BJ (cell line): ENCODE measurements around the gene C1QTNF5. TPM values are rescaled to one million over a fixed set of nuclear protein-coding genes. Genes with fewer than 3 reads are reported as not detected.

Experiments
- CTCF ChIA-PET: fragments of 350-600 bp; formaldehyde crosslinking; extraction: SDS; loops from one replicate; lab custom pipeline; 2021; ENCODE audit warnings: antibody characterized with exemption, inconsistent platforms; lab: Yijun Ruan, JAX
- POLR2A ChIA-PET: fragments of 300-600 bp; sonication (Branson Sonifier 250); formaldehyde crosslinking; extraction: SDS; loops from one replicate; lab custom pipeline; 2021; ENCODE audit warnings: antibody characterized with exemption; lab: Charles Lee
- DNase-seq: peaks from one replicate; pipeline ENCODE4 v3.0.0-alpha.2; 2011; ENCODE audit warnings: low read depth
- H3K27me3 ChIP-seq: 2 replicates; pipeline ENCODE4 v1.6.0; 2011; ENCODE audit warnings: low read length; ENCODE audit not compliant: control insufficient read depth, insufficient read depth
- H3K36me3 ChIP-seq: 2 replicates; pipeline ENCODE4 v1.5.1; 2011; ENCODE audit warnings: low read length; ENCODE audit not compliant: control insufficient read depth, insufficient read depth
- H3K4me3 ChIP-seq: 2 replicates; pipeline ENCODE4 v1.5.1; 2011; ENCODE audit warnings: low read depth, mild to moderate bottlenecking, control low read depth, low read length
- CTCF ChIP-seq: IDR thresholded peaks from 2 replicates; pipeline ENCODE4 v1.5.1; 2011; ENCODE audit warnings: low read depth, mild to moderate bottlenecking, control low read depth, inconsistent platforms, low read length, moderate library complexity; ENCODE audit not compliant: insufficient read depth
- polyA plus RNA-seq: library from polyadenylated mRNA; depleted of rRNA; stranded (reverse); fragments of >200 nt; gene quantifications from 2 replicates; pipeline ENCODE4 v1.2.3, GENCODE V29; 2011

C1QTNF5 gene
- polyA plus RNA-seq, 1 experiment = 19.4 TPM

GRCh38 chr11:119350302-119350701 lies 9.6 kb upstream of the C1QTNF5 start:
- H3K27me3 ChIP-seq = peaks cover 18% of the 10 kb centered on the region
- no peak for DNase-seq
- H3K4me3 ChIP-seq = no peak overlapping the region
- TF ChIP-seq CTCF = no peak
- CTCF ChIA-PET = interaction anchor here (1.3 to 5.6 kb wide), 3 partner anchors 11 to 120 kb away, joined by 3 to 36 read pairs (median 3); partner anchors contain the start of gene C1QTNF5
- POLR2A ChIA-PET = no interaction called here
- H3K36me3 ChIP-seq = no peaks in the 10 kb centered on the region

- POLR2A ChIA-PET = interaction anchor here (0.7 kb wide), 1 partner anchor 122 kb away, joined by 3 read pairs; no protein-coding TSS in a partner anchor
- Histone ChIP-seq H3K27me3 (peaks cover 20% of the 10 kb centered on the region), H3K4me3 (no peak overlapping the region), H3K36me3 (no peaks in the 10 kb centered on the region)
- CTCF ChIA-PET = interaction anchor here (0.9 to 11.5 kb wide), 7 partner anchors 8 to 132 kb away, joined by 3 to 126 read pairs (median 10); no protein-coding TSS in a partner anchor
- no peak for TF ChIP-seq CTCF
- DNase-seq = no peak
Measured at GRCh38 chr11:119347940-119348605, 7.4 kb upstream of the C1QTNF5 start.

GRCh38 chr11:119347242-119347641 lies 6.6 kb upstream of the C1QTNF5 start:
- ChIA-PET CTCF (interaction anchor here (0.9 to 11.5 kb wide), 7 partner anchors 9 to 133 kb away, joined by 3 to 126 read pairs (median 10); no protein-coding TSS in a partner anchor), POLR2A (no interaction called here)
- DNase-seq = peak; percentile 61
- no peak for TF ChIP-seq CTCF
- H3K36me3 ChIP-seq = no peaks in the 10 kb centered on the region
- H3K4me3 ChIP-seq = no peak overlapping the region
- H3K27me3 ChIP-seq = peaks cover 20% of the 10 kb centered on the region

GRCh38 chr11:119346605-119347004 lies 5.9 kb upstream of the C1QTNF5 start, which contains the start of gene MFRP:
Gene MFRP, minus strand, starts transcription at chr11:119346705. Its CDS starts 192 bp downstream, at chr11:119346513.
- Histone ChIP-seq H3K36me3 (no peaks in the 10 kb centered on the region), H3K27me3 (peaks cover 18% of the 10 kb centered on the region), H3K4me3 (no peak within 1 kb of the TSS)
- ChIA-PET POLR2A (no interaction called here), CTCF (interaction anchor here (2.0 to 11.5 kb wide), 3 partner anchors 8 to 134 kb away, joined by 5 to 126 read pairs (median 18); no protein-coding TSS in a partner anchor)
- no peak for DNase-seq
- no peak for TF ChIP-seq CTCF

GRCh38 chr11:119345685-119346084 lies 5.0 kb upstream of the C1QTNF5 start:
- ChIA-PET CTCF (interaction anchor here (1.0 to 11.5 kb wide), 5 partner anchors 11 to 35 kb away, joined by 3 to 126 read pairs (median 7); no protein-coding TSS in a partner anchor), POLR2A (no interaction called here)
- no peak for DNase-seq
- H3K36me3 ChIP-seq = no peaks in the 10 kb centered on the region
- no peak for TF ChIP-seq CTCF
- H3K27me3 ChIP-seq = peaks cover 17% of the 10 kb centered on the region
- no peak overlapping the region for H3K4me3 ChIP-seq
